ENCODE measurements around the gene EIF4E2. TPM values are rescaled to one million over a fixed set of nuclear protein-coding genes. Genes with fewer than 3 reads are reported as not detected.

The EIF4E2 gene
- total and polyA plus RNA-seq, 8 donors, result 2.3 to 79.3 (median 41.0) TPM

DNA sequence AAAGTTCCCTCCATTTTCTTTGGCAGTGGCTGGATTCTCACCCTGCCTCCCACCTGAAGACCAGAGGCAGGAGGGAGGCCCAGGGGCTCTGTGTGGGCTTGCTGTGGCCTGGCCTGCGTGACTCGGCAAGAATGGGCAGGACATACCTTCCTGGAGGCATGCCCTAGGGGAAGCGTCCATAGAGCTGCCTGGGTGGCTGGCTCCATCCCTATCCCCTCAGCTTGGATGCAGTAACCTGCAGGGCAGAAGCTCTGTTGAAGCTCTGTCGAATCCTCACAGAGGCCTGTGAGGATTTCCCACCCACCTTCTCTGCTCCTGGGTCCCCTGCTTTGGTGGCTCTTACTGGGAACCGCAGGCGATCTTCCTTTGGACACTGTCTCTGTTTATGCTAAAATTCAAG, 31.6 kb upstream of the EIF4E2 start:
- H3K4me3 ChIP-seq, result no peak overlapping the region
- intact Hi-C loops (cut with DNase I; ENCODE audit: low total_unique reads), result no loop called here
- DNase-seq, result no peak
- no peak overlapping the region for H3K27ac ChIP-seq
- WGBS, 5 donors, result 65 to 78% (median 67%) methylated on average over 4 to 6 of the region's 6 CpGs
- no peak for TF ChIP-seq EP300 (IDR thresholded peaks at IDR 0.05)
- no peak for TF ChIP-seq POLR2AphosphoS5 (IDR thresholded peaks at IDR 0.05)
- TF ChIP-seq POLR2A (IDR thresholded peaks at IDR 0.05), result no peak
- TF ChIP-seq, protein P1, sequence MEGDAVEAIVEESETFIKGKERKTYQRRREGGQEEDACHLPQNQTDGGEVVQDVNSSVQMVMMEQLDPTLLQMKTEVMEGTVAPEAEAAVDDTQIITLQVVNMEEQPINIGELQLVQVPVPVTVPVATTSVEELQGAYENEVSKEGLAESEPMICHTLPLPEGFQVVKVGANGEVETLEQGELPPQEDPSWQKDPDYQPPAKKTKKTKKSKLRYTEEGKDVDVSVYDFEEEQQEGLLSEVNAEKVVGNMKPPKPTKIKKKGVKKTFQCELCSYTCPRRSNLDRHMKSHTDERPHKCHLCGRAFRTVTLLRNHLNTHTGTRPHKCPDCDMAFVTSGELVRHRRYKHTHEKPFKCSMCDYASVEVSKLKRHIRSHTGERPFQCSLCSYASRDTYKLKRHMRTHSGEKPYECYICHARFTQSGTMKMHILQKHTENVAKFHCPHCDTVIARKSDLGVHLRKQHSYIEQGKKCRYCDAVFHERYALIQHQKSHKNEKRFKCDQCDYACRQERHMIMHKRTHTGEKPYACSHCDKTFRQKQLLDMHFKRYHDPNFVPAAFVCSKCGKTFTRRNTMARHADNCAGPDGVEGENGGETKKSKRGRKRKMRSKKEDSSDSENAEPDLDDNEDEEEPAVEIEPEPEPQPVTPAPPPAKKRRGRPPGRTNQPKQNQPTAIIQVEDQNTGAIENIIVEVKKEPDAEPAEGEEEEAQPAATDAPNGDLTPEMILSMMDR (IDR thresholded peaks at IDR 0.05), result no peak
- peaks cover 17 to 67% (median 41%) of the 10 kb centered on the region in 3 donors for H3K27me3 ChIP-seq
- peaks cover 19 to 24% (median 22%) of the 10 kb centered on the region in 4 donors for H3K4me1 ChIP-seq
- no peaks in the 10 kb centered on the region for H3K9me3 ChIP-seq
- no peaks in the 10 kb centered on the region for H3K36me3 ChIP-seq

GRCh38 chr2:232519581-232520438, 30.7 kb upstream of the EIF4E2 start, which contains the start of gene PRSS56:
Gene PRSS56, plus strand, starts transcription at chr2:232520388. Its CDS starts 211 bp downstream, at chr2:232520599.
- H3K27me3 ChIP-seq, result peaks cover 25 to 73% (median 50%) of the 10 kb centered on the region in 3 donors
- peaks cover 27 to 33% (median 29%) of the 10 kb centered on the region in 4 donors for H3K4me1 ChIP-seq
- H3K9me3 ChIP-seq, result no peaks in the 10 kb centered on the region
- no peak for TF ChIP-seq POLR2AphosphoS5 (IDR thresholded peaks at IDR 0.05)
- TF ChIP-seq, protein P1 (IDR thresholded peaks at IDR 0.05), result no peak
- TF ChIP-seq POLR2A (IDR thresholded peaks at IDR 0.05), result no peak
- no peak for TF ChIP-seq EP300 (IDR thresholded peaks at IDR 0.05)
- intact Hi-C loops (cut with DNase I; ENCODE audit: low total_unique reads), result loop anchor here (5.0 kb wide), 1 partner anchor 83 kb away; no protein-coding TSS in a partner anchor
- no peaks in the 10 kb centered on the region for H3K36me3 ChIP-seq
- no peak for DNase-seq
- no peak within 1 kb of the TSS for H3K27ac ChIP-seq
- WGBS, 5 donors, result 57 to 71% (median 62%) methylated on average over 8 to 19 of the region's 19 CpGs
- no peak within 1 kb of the TSS for H3K4me3 ChIP-seq

DNA sequence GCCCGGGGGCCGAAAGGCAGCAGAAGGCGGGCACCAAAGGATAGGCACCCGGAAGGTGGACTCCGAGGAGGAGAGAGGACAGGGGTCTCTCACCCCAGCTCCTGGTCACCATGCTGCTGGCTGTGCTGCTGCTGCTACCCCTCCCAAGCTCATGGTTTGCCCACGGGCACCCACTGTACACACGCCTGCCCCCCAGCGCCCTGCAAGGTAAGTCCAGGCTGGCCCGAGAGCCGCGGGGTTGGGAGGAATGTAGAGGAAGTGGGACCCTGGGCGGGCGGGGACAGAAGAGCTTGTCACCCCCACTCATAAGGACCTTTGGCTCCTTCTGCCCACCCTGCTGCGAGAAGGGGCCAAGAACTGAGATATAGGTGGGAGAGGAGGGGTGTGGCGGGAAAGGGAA, 30.0 kb upstream of the EIF4E2 start:
- WGBS, 5 donors, result 69 to 79% (median 73%) methylated on average over 14 to 15 of the region's 15 CpGs

GRCh38 chr2:232521098-232521497, 29.4 kb upstream of the EIF4E2 start:
- WGBS, 5 donors, result 86 to 91% (median 90%) methylated on average over 11 to 14 of the region's 14 CpGs
- Histone ChIP-seq H3K27ac (no peak overlapping the region), H3K36me3 (no peaks in the 10 kb centered on the region), H3K27me3 (peaks cover 32 to 86% (median 63%) of the 10 kb centered on the region in 3 donors), H3K9me3 (no peaks in the 10 kb centered on the region), H3K4me3 (no peak overlapping the region), H3K4me1 (peaks cover 34 to 46% (median 38%) of the 10 kb centered on the region in 4 donors)
- intact Hi-C loops (cut with DNase I; ENCODE audit: low total_unique reads), result loop anchor here (5.0 kb wide), 1 partner anchor 84 kb away; no protein-coding TSS in a partner anchor
- TF ChIP-seq, protein P1 (IDR thresholded peaks at IDR 0.05), result no peak
- TF ChIP-seq EP300 (IDR thresholded peaks at IDR 0.05), result no peak
- no peak for TF ChIP-seq POLR2AphosphoS5 (IDR thresholded peaks at IDR 0.05)
- no peak for TF ChIP-seq POLR2A (IDR thresholded peaks at IDR 0.05)
- no peak for DNase-seq

More for the DNA sequence above, 30.0 kb upstream of the EIF4E2 start:
- DNase-seq, result no peak
- Histone ChIP-seq H3K4me1 (peaks cover 30 to 40% (median 33%) of the 10 kb centered on the region in 4 donors), H3K36me3 (no peaks in the 10 kb centered on the region), H3K27ac (no peak overlapping the region), H3K4me3 (no peak overlapping the region), H3K27me3 (peaks cover 32 to 79% (median 57%) of the 10 kb centered on the region in 3 donors), H3K9me3 (no peaks in the 10 kb centered on the region)
- intact Hi-C loops (cut with DNase I; ENCODE audit: low total_unique reads), result loop anchor here (5.0 kb wide), 1 partner anchor 83 kb away; no protein-coding TSS in a partner anchor
- no peak for TF ChIP-seq POLR2AphosphoS5 (IDR thresholded peaks at IDR 0.05)
- TF ChIP-seq, protein P1 (IDR thresholded peaks at IDR 0.05), result no peak
- TF ChIP-seq POLR2A (IDR thresholded peaks at IDR 0.05), result no peak
- no peak for TF ChIP-seq EP300 (IDR thresholded peaks at IDR 0.05)

All from stomach (tissue), 9 donors.